ENCODE results near the gene ARRB2. TPM values are rescaled to one million over a fixed set of nuclear protein-coding genes. Genes with fewer than 3 reads are reported as not detected.

ARRB2 gene
- total and polyA plus RNA-seq, 2 of the 4 experiments (the other 2 are of a cell fraction), result 3.9 to 10.6 TPM

- no peak overlapping the region for H2BK120ac ChIP-seq (ENCODE audit: low read depth, low read length)
- WGBS, 2 experiments (ENCODE audit: extremely low coverage in 2 of 2, insufficient read length in 1 of 2), result no CpG with 5 or more reads among the region's 2 CpGs
- no peak overlapping the region for H3K4ac ChIP-seq (ENCODE audit: low read depth, low read length)
- H2AFZ ChIP-seq (replicated peaks; ENCODE audit: low read length, poor library complexity), result no peak overlapping the region
- H3K27me3 ChIP-seq (ENCODE audit: control insufficient read depth, insufficient read depth, low read length), result no peaks in the 10 kb centered on the region
- CTCF ChIA-PET, result interaction anchor here (1.1 kb wide), 1 partner anchor 213 kb away, joined by 3 read pairs; the partner anchor contains the start of gene CHRNE
- no peak overlapping the region for H3K56ac ChIP-seq (ENCODE audit: extremely low read depth, insufficient read depth, low read length)
- H3K27ac ChIP-seq (ENCODE audit: insufficient read depth, low read length), result no peak overlapping the region
- no peak overlapping the region for H3K4me3 ChIP-seq (ENCODE audit: insufficient read depth, low read depth, low read length)
- H3K9me3 ChIP-seq (ENCODE audit: control insufficient read depth, insufficient read depth, low read length), result no peaks in the 10 kb centered on the region
- H3K9ac ChIP-seq (ENCODE audit: low read depth, low read length), result no peak overlapping the region
- BruUV-seq (replicated peaks), result no TSS peak
- in situ Hi-C loops (cut with MboI; ENCODE audit: low sequenced_read_pairs) (no loop called here), dilution Hi-C loops (cut with HindIII; ENCODE audit: low sequenced_read_pairs, unreplicated experiment) (no loop called here), intact Hi-C loops (cut with micrococcal nuclease) (no loop called here)
- peaks cover 7 to 41% of the 10 kb centered on the region in 2 experiments for H3K79me1 ChIP-seq (ENCODE audit: low read depth in 1 of 2, low read length in 2 of 2)
- peaks cover 10% of the 10 kb centered on the region; the same call in 1 of the 2 replicates for H3K9me1 ChIP-seq (ENCODE audit: insufficient read depth, low read length)
- no peak overlapping the region for H3K23ac ChIP-seq (ENCODE audit: low read depth, low read length)
- H4K8ac ChIP-seq (ENCODE audit: low read depth in 2 of 2, low read length in 2 of 2), result no peak overlapping the region
- ATAC-seq (ENCODE audit: low read depth), result no peak
- peaks cover 18% of the 10 kb centered on the region for H4K20me1 ChIP-seq (ENCODE audit: insufficient read depth, low read length)
- peaks cover 15% of the 10 kb centered on the region; the same call in 1 of the 2 replicates for H3K36me3 ChIP-seq (ENCODE audit: control insufficient read depth, insufficient read depth, low read length)
- peaks cover 2% of the 10 kb centered on the region; the same call in 1 of the 2 replicates for H3K4me1 ChIP-seq (ENCODE audit: control insufficient read depth, insufficient read depth, low read length)
- H4K91ac ChIP-seq (ENCODE audit: insufficient read depth, low read depth, low read length), result no peak overlapping the region
- no peak overlapping the region for H4K5ac ChIP-seq (ENCODE audit: low read depth, low read length)
- POLR2A ChIA-PET (ENCODE audit: unreplicated experiment), result no interaction called here
- no peak overlapping the region for H3K14ac ChIP-seq (replicated peaks; ENCODE audit: low read depth, low read length)
- TF ChIP-seq CHD1 (IDR thresholded peaks at IDR 0.05; ENCODE audit: low read depth, low read length), result no peak
- no peak for TF ChIP-seq NFE2L2 (IDR thresholded peaks at IDR 0.05; ENCODE audit: low read depth, low read length)
- TF ChIP-seq MAZ (IDR thresholded peaks at IDR 0.05; ENCODE audit: borderline replicate concordance, low read depth, low read length), result no peak
- no peak for TF ChIP-seq RFX5 (IDR thresholded peaks at IDR 0.05; ENCODE audit: low read depth, low read length)
- no peak for TF ChIP-seq RCOR1 (IDR thresholded peaks at IDR 0.05; ENCODE audit: insufficient replicate concordance, low read length)
- no peak for TF ChIP-seq RAD21 (IDR thresholded peaks at IDR 0.05; ENCODE audit: low read length)
- H3K4me2 ChIP-seq (ENCODE audit: low read depth, low read length), result no peak overlapping the region
- H2BK5ac ChIP-seq (ENCODE audit: low read depth, low read length, poor library complexity, severe bottlenecking), result no peak overlapping the region
- H2AK5ac ChIP-seq (ENCODE audit: low read depth, low read length), result no peak overlapping the region
- H3K18ac ChIP-seq (ENCODE audit: low read depth, low read length), result no peak overlapping the region
- no peak overlapping the region for H2AK9ac ChIP-seq (replicated peaks; ENCODE audit: low read depth, low read length, poor library complexity)
- H2BK20ac ChIP-seq (ENCODE audit: low read depth, low read length), result no peak overlapping the region
- DNase-seq, result no peak
- H2BK15ac ChIP-seq (ENCODE audit: low read depth, low read length), result no peak overlapping the region
These were observed 19.7 kb upstream of the ARRB2 start for GRCh38 chr17:4690745-4691144.
